DOHH2 (cell line): ENCODE measurements around the gene ZNF648.

Experiments
- H3F3A ChIP-seq: fragments of 200-600 bp; sonication (generic), shearing (Covaris generic); 2 replicates; pipeline ENCODE4 v1.6.0; 2016; ENCODE audit warnings: antibody characterized with exemption, mild to moderate bottlenecking; ENCODE audit not compliant: control insufficient read depth, insufficient read depth
- H3K27ac ChIP-seq: fragments of 200-600 bp; sonication (generic); 2 replicates; pipeline ENCODE4 v1.5.1; 2014; ENCODE audit warnings: low read depth, mild to moderate bottlenecking, low read length, moderate library complexity
- H3K27me3 ChIP-seq: fragments of 200-600 bp; sonication (generic); 2 replicates; pipeline ENCODE4 v1.6.1; 2014; ENCODE audit warnings: mild to moderate bottlenecking, low read length, mixed read lengths; ENCODE audit not compliant: control insufficient read depth
- H3K36me3 ChIP-seq: fragments of 200-600 bp; sonication (generic); 2 replicates; pipeline ENCODE4 v1.6.1; 2014; ENCODE audit warnings: mild to moderate bottlenecking, low read length, moderate library complexity, mixed read lengths; ENCODE audit not compliant: control insufficient read depth
- H3K4me1 ChIP-seq: fragments of 200-600 bp; sonication (generic); 2 replicates; pipeline ENCODE4 v1.6.1; 2014; ENCODE audit warnings: mild to moderate bottlenecking, low read length, mixed read lengths; ENCODE audit not compliant: control insufficient read depth
- H3K4me2 ChIP-seq: fragments of 200-600 bp; sonication (generic); 2 replicates; pipeline ENCODE4 v1.6.0; 2014; ENCODE audit warnings: mild to moderate bottlenecking, low read length, moderate library complexity
- H3K4me3 ChIP-seq: fragments of 200-600 bp; sonication (generic); 2 replicates; pipeline ENCODE4 v1.5.1; 2014; ENCODE audit warnings: mild to moderate bottlenecking, low read length, mixed read lengths
- H3K79me2 ChIP-seq: fragments of 200-600 bp; sonication (generic); 2 replicates; pipeline ENCODE4 v1.6.1; 2014; ENCODE audit warnings: mild to moderate bottlenecking, low read length, mixed read lengths; ENCODE audit not compliant: control insufficient read depth
- H3K9me2 ChIP-seq: fragments of 200-600 bp; sonication (generic); replicated peaks from 2 replicates; pipeline ENCODE4 v1.6.1; 2014; ENCODE audit warnings: mild to moderate bottlenecking, low read length, mixed read lengths; ENCODE audit not compliant: control insufficient read depth
- H3K9me3 ChIP-seq: fragments of 200-600 bp; sonication (generic); 2 replicates; pipeline ENCODE4 v1.6.1; 2014; ENCODE audit warnings: antibody characterized with exemption, low read length, mixed read lengths; ENCODE audit not compliant: control insufficient read depth, insufficient read depth
- H4K20me1 ChIP-seq: fragments of 200-600 bp; sonication (generic); 2 replicates; pipeline ENCODE4 v1.6.0; 2014; ENCODE audit warnings: low read depth, mild to moderate bottlenecking, antibody characterized with exemption, low read length, moderate library complexity; ENCODE audit not compliant: control insufficient read depth, insufficient read depth
- EZH2phosphoT487 ChIP-seq: fragments of 200-600 bp; sonication (generic); IDR thresholded peaks from 2 replicates; pipeline ENCODE4 v1.6.1; 2017; ENCODE audit warnings: borderline replicate concordance, mild to moderate bottlenecking, antibody characterized with exemption, low read length, moderate library complexity, mixed read lengths
- TF ChIP-seq, protein P1 (sequence below): fragments of 200-600 bp; sonication (generic); IDR thresholded peaks from one replicate; pipeline ENCODE4 v1.5.1; 2014; ENCODE audit warnings: antibody characterized with exemption, mild to moderate bottlenecking, low read depth, low read length; ENCODE audit not compliant: poor library complexity, severe bottlenecking

The ZNF648 gene

DNA sequence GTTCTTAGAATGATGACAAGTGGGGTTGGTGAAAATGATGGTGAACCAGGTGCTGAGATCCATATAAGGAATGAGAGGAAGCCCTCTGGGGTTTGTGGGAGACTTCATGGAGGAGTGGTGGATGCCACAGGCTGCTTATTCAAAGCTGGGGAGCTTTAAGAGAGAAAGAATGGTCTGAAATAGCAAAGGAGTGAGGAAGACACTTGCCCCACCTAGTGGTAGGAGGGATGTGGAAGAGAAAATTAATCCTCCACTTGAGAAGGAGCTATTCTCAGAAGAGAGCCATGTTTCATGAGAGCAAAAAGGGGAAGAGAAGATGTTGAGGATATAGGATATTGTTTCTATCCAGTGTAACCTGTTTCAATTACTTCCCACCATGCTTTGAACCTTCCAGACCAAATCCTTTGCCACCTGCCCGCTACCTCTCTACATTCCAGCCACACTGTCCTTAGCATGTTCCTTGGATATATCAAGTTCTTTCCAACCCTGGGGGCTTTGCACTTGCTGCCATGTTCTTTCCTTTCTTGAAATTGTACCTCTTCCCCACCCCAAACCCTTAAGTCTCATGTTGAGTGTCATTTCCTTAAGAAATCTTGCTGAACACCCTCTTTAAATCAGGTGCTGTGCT, 19.6 kb upstream of the ZNF648 start:
- no peaks in the 10 kb centered on the region for H4K20me1 ChIP-seq
- H3K36me3 ChIP-seq: no peaks in the 10 kb centered on the region
- no peak for TF ChIP-seq EZH2phosphoT487
- TF ChIP-seq, protein P1, sequence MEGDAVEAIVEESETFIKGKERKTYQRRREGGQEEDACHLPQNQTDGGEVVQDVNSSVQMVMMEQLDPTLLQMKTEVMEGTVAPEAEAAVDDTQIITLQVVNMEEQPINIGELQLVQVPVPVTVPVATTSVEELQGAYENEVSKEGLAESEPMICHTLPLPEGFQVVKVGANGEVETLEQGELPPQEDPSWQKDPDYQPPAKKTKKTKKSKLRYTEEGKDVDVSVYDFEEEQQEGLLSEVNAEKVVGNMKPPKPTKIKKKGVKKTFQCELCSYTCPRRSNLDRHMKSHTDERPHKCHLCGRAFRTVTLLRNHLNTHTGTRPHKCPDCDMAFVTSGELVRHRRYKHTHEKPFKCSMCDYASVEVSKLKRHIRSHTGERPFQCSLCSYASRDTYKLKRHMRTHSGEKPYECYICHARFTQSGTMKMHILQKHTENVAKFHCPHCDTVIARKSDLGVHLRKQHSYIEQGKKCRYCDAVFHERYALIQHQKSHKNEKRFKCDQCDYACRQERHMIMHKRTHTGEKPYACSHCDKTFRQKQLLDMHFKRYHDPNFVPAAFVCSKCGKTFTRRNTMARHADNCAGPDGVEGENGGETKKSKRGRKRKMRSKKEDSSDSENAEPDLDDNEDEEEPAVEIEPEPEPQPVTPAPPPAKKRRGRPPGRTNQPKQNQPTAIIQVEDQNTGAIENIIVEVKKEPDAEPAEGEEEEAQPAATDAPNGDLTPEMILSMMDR: peak; percentile 76
- H3K4me1 ChIP-seq: no peaks in the 10 kb centered on the region
- no peaks in the 10 kb centered on the region for H3K9me3 ChIP-seq
- H3K27ac ChIP-seq: no peak overlapping the region
- H3K4me3 ChIP-seq: no peak overlapping the region
- no peaks in the 10 kb centered on the region for H3F3A ChIP-seq
- H3K4me2 ChIP-seq: no peak overlapping the region
- no peaks in the 10 kb centered on the region for H3K9me2 ChIP-seq
- no peaks in the 10 kb centered on the region for H3K79me2 ChIP-seq
- no peaks in the 10 kb centered on the region for H3K27me3 ChIP-seq

DNA sequence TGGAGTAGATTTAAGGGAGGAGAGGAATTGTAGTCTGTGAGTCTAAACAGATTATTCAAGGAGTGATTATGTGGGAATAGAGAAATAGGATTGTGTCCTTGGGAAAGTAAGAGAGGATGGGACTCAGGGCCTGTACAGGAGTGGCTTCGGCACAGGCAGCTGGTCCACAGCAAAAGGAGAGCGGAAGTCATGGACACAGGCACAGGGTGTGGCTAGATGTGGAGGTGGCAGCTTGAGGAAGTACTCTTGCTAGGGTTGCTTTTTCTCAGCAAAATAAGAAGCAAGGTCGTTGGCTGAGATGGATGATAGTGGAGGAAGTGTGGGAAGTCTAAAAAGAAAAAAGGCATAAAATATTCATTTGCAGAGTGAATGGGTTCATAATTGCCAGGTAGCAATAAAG, 18.5 kb upstream of the ZNF648 start:
- H3K4me1 ChIP-seq: no peaks in the 10 kb centered on the region
- no peaks in the 10 kb centered on the region for H3K9me3 ChIP-seq
- H3K9me2 ChIP-seq: no peaks in the 10 kb centered on the region
- no peak overlapping the region for H3K4me3 ChIP-seq
- TF ChIP-seq, protein P1: no peak
- no peak for TF ChIP-seq EZH2phosphoT487
- H3K4me2 ChIP-seq: no peak overlapping the region
- H3K79me2 ChIP-seq: no peaks in the 10 kb centered on the region
- H3K27ac ChIP-seq: no peak overlapping the region
- H3K36me3 ChIP-seq: no peaks in the 10 kb centered on the region
- no peaks in the 10 kb centered on the region for H3K27me3 ChIP-seq
- no peaks in the 10 kb centered on the region for H3F3A ChIP-seq
- H4K20me1 ChIP-seq: no peaks in the 10 kb centered on the region

DNA sequence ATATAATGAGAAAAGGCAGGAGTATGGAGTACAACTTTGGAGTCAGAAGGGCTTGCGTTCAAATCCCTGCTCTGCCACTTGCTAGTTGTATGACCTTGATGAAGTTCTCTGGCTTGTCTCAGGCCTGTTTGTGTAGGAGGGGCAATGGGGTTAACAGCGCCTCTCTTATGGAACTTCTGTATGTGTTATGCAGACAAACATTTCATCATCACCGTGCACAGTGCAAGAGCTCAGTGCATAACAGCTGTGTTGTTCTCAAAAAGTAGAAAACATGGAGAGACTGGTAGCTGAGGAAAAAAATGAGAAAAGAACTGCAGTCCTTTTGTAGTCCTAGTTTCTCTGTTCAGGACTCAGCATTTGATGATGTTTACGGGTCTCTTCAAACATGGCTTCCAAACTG, 10.4 kb upstream of the ZNF648 start:
- no peaks in the 10 kb centered on the region for H3K4me1 ChIP-seq

DNA sequence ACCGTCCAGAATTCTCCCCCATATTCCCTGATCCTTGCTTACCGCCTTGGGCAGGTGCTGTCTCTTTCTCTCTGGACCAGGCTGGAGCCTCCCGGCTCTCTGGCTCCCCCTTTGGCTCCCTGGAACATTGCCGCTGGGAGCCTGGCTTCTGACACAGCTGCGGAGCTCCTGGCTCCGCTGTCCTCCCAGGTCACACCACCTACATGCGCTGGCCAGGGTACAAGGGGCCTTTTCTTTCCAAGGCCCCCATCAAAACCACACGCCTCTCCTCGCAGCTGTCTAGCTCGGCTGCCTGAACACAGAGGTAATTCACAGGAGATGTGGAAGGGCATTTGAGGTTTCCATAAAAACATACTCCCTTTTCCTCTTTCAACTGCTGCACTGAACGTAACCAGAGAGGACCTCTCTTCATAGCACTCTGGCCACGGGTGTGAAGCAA, 7.5 kb upstream of the ZNF648 start:
- no peaks in the 10 kb centered on the region for H3K9me2 ChIP-seq
- no peaks in the 10 kb centered on the region for H3K9me3 ChIP-seq
- no peaks in the 10 kb centered on the region for H3K36me3 ChIP-seq
- no peaks in the 10 kb centered on the region for H4K20me1 ChIP-seq
- no peak overlapping the region for H3K4me2 ChIP-seq
- H3K4me3 ChIP-seq: no peak overlapping the region
- H3F3A ChIP-seq: no peaks in the 10 kb centered on the region
- no peaks in the 10 kb centered on the region for H3K4me1 ChIP-seq
- H3K27ac ChIP-seq: no peak overlapping the region
- TF ChIP-seq EZH2phosphoT487: no peak
- TF ChIP-seq, protein P1: peak; percentile 49
- no peaks in the 10 kb centered on the region for H3K79me2 ChIP-seq
- peaks cover 13% of the 10 kb centered on the region for H3K27me3 ChIP-seq

More for the DNA sequence above, 10.4 kb upstream of the ZNF648 start:
- TF ChIP-seq EZH2phosphoT487: no peak
- Histone ChIP-seq H3K27ac (no peak overlapping the region), H3F3A (no peaks in the 10 kb centered on the region), H3K9me3 (no peaks in the 10 kb centered on the region), H3K79me2 (no peaks in the 10 kb centered on the region), H3K36me3 (no peaks in the 10 kb centered on the region), H3K4me2 (no peak overlapping the region), H4K20me1 (no peaks in the 10 kb centered on the region), H3K27me3 (peaks cover 13% of the 10 kb centered on the region), H3K4me3 (no peak overlapping the region), H3K9me2 (no peaks in the 10 kb centered on the region)
